ENCODE measurements around the gene TMED1.

DNA sequence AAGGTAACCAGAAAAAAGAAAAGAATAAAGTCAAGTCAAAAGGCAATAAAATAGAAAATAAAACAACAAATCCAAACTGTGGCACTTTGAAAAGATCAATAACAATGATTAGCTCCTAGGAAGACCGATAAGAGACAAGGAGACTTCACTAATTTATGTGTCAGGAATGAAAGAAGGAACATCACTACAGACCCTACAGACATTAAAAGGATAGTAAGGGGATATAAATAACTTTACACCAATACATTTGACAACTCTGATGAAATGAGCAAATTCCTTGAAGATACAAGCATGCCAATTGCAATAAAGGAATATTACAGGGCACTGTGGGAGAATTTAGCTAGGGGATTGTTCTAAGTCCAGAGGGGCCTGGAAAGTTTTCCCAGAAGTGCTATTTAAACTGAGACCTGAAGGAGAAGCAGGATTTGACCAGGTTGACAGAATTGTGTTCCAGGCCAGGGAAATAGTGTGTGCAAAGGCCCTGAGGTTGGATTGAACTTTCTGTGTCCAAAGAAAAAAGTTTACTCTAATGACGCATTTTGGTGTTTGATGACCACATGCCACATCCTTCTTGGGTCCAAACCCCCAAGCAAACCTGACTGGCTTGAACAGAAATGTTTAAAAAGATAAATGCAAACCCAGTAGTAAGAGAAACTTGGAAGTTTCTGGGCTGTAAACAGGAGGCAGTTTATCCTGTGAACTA, 10.6 kb upstream of the TMED1 start:
- TF ChIP-seq, protein P1, sequence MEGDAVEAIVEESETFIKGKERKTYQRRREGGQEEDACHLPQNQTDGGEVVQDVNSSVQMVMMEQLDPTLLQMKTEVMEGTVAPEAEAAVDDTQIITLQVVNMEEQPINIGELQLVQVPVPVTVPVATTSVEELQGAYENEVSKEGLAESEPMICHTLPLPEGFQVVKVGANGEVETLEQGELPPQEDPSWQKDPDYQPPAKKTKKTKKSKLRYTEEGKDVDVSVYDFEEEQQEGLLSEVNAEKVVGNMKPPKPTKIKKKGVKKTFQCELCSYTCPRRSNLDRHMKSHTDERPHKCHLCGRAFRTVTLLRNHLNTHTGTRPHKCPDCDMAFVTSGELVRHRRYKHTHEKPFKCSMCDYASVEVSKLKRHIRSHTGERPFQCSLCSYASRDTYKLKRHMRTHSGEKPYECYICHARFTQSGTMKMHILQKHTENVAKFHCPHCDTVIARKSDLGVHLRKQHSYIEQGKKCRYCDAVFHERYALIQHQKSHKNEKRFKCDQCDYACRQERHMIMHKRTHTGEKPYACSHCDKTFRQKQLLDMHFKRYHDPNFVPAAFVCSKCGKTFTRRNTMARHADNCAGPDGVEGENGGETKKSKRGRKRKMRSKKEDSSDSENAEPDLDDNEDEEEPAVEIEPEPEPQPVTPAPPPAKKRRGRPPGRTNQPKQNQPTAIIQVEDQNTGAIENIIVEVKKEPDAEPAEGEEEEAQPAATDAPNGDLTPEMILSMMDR (IDR thresholded peaks at IDR 0.05; ENCODE audit: extremely low read depth in 1 of 2, insufficient read depth in 1 of 2, low read depth in 1 of 2, low read length in 2 of 2): no peak
- TF ChIP-seq POLR2AphosphoS5 (IDR thresholded peaks at IDR 0.05; ENCODE audit: insufficient read depth, low read depth, low read length): no peak
- no peak for TF ChIP-seq EZH2 (IDR thresholded peaks at IDR 0.05; ENCODE audit: borderline replicate concordance, low read depth, low read length, severe bottlenecking)
- no peak for TF ChIP-seq POLR2A (IDR thresholded peaks at IDR 0.05; ENCODE audit: low read depth, low read length)
- TF ChIP-seq, protein P2, sequence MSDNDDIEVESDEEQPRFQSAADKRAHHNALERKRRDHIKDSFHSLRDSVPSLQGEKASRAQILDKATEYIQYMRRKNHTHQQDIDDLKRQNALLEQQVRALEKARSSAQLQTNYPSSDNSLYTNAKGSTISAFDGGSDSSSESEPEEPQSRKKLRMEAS (IDR thresholded peaks at IDR 0.05; ENCODE audit: insufficient read depth, insufficient read length): no peak
- TF ChIP-seq MYC (IDR thresholded peaks at IDR 0.05; ENCODE audit: low read depth, low read length): no peak
- no peak for TF ChIP-seq JUN (IDR thresholded peaks at IDR 0.05; ENCODE audit: borderline replicate concordance, insufficient read depth, insufficient read length, low read depth)
- TF ChIP-seq FOS (IDR thresholded peaks at IDR 0.05; ENCODE audit: borderline replicate concordance, insufficient read depth, low read length): no peak
- TF ChIP-seq GATA2 (IDR thresholded peaks at IDR 0.05; ENCODE audit: insufficient read depth, insufficient read length, low read depth, low read length): no peak

Data from endothelial cell of umbilical vein (primary cell).